Measurements from ENCODE around the gene CRB3.

The CRB3 gene

GRCh38 chr19:6464070-6464873 is at the start of gene CRB3:
Gene CRB3, plus strand, starts transcription at chr19:6464271. Its CDS starts 431 bp downstream, at chr19:6464702.
- H3K27ac Mint-ChIP-seq, result no peak within 1 kb of the TSS
- TF ChIP-seq CTCF (IDR thresholded peaks at IDR 0.05), result no peak
- H3K36me3 Mint-ChIP-seq (ENCODE audit: low read depth), result no peaks in the 10 kb centered on the region
- H3K9me3 Mint-ChIP-seq, result no peaks in the 10 kb centered on the region
- H3K27me3 Mint-ChIP-seq (ENCODE audit: low read depth, poor library complexity), result peaks cover 84% of the 10 kb centered on the region
- no peak within 1 kb of the TSS for H3K4me3 Mint-ChIP-seq
- peak; percentile 36 for DNase-seq
- peaks cover 11% of the 10 kb centered on the region for H3K4me1 Mint-ChIP-seq

- TF ChIP-seq CTCF (IDR thresholded peaks at IDR 0.05), result no peak
- Mint-ChIP-seq H3K4me1 (peaks cover 14% of the 10 kb centered on the region), H3K36me3 (ENCODE audit: low read depth) (peaks cover 34% of the 10 kb centered on the region), H3K9me3 (no peaks in the 10 kb centered on the region), H3K27me3 (ENCODE audit: low read depth, poor library complexity) (no peaks in the 10 kb centered on the region), H3K27ac (peak overlapping the region; percentile 97), H3K4me3 (no peak overlapping the region)
- no peak for DNase-seq
These were observed 49.1 kb upstream of the CRB3 start for GRCh38 chr19:6414793-6415590.

- no peaks in the 10 kb centered on the region for H3K9me3 Mint-ChIP-seq
- H3K36me3 Mint-ChIP-seq (ENCODE audit: low read depth), result peaks cover 39% of the 10 kb centered on the region
These were observed 48.4 kb upstream of the CRB3 start for GRCh38 chr19:6415591-6416190.

GRCh38 chr19:6416658-6417405 is 47.2 kb upstream of the CRB3 start:
- Mint-ChIP-seq H3K27ac (no peak overlapping the region), H3K36me3 (ENCODE audit: low read depth) (peaks cover 45% of the 10 kb centered on the region), H3K27me3 (ENCODE audit: low read depth, poor library complexity) (no peaks in the 10 kb centered on the region), H3K4me1 (peaks cover 32% of the 10 kb centered on the region), H3K9me3 (no peaks in the 10 kb centered on the region), H3K4me3 (no peak overlapping the region)
- DNase-seq, result no peak
- TF ChIP-seq CTCF (IDR thresholded peaks at IDR 0.05), result no peak

More at GRCh38 chr19:6415591-6416190, 48.4 kb upstream of the CRB3 start:
- no peak overlapping the region for H3K27ac Mint-ChIP-seq
- no peaks in the 10 kb centered on the region for H3K27me3 Mint-ChIP-seq (ENCODE audit: low read depth, poor library complexity)
- peaks cover 21% of the 10 kb centered on the region for H3K4me1 Mint-ChIP-seq
- DNase-seq, result no peak
- TF ChIP-seq CTCF (IDR thresholded peaks at IDR 0.05), result no peak
- H3K4me3 Mint-ChIP-seq, result no peak overlapping the region

DNA sequence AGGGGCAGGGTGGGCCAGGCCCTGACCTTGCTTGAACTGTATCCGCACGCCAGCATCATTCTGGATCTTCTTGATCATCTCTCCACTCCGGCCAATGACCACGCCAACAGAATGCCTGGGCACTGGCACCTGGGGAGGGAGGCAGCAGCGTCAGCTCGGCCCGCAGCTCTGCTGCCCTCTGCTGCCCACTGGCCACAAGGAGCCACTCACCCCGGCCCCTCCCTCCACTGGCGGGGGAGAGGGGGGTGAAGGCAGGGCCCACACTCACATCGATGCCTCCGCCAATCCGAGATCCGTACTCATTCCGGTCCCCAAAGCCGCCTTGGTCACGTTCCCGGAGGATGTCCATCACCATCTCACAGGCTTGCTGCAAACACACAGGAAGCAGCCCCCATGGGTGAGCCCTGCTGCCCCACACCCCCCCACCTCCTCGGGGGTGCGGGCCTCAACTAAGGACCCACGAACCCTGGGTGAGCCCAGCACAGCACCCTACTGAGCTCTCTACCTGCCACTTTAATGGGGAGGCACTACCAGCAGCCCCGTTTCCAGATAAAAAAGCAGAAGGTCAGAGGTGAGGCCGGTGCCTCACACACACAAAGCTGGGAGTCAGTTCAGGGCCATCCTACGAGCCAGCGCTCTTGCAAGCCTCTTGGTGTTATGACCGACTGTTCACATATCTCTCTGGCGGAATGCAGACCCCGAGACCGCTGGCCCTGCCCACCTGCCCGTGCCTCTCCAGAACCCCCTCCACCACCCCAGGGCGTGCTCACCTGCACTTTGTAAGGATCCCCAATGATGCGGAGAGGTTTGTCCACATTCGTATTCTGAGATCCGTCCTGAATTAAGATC is 46.1 kb upstream of the CRB3 start:
- Mint-ChIP-seq H3K27me3 (ENCODE audit: low read depth, poor library complexity) (no peaks in the 10 kb centered on the region), H3K4me3 (no peak overlapping the region), H3K4me1 (peaks cover 43% of the 10 kb centered on the region), H3K27ac (no peak overlapping the region), H3K9me3 (no peaks in the 10 kb centered on the region), H3K36me3 (ENCODE audit: low read depth) (peaks cover 54% of the 10 kb centered on the region)
- DNase-seq, result peak; percentile 42
- peak; percentile 16 for TF ChIP-seq CTCF (IDR thresholded peaks at IDR 0.05)

Data from nephron progenitor cell (in vitro differentiated cells).